Stimulated activated CD4-positive, alpha-beta T cell treated with anti-CD3 and anti-CD28 coated beads, TNF-alpha, amount 100 ng/mL, for 48 hours (primary cell): ENCODE measurements around the gene GOLGA8H.
"Not testable (repeated sequence)": the region's sequence is repeated elsewhere in the genome, so short reads cannot be mapped to it uniquely, and the experiment has no call there.

Experiments
- DNase-seq, 3 donors: peaks; one replicate each; pipeline ENCODE4 v3.0.0-alpha.2; 2020; ENCODE audit warnings: low read depth in 3 of 3

Gene GOLGA8H, protein sequence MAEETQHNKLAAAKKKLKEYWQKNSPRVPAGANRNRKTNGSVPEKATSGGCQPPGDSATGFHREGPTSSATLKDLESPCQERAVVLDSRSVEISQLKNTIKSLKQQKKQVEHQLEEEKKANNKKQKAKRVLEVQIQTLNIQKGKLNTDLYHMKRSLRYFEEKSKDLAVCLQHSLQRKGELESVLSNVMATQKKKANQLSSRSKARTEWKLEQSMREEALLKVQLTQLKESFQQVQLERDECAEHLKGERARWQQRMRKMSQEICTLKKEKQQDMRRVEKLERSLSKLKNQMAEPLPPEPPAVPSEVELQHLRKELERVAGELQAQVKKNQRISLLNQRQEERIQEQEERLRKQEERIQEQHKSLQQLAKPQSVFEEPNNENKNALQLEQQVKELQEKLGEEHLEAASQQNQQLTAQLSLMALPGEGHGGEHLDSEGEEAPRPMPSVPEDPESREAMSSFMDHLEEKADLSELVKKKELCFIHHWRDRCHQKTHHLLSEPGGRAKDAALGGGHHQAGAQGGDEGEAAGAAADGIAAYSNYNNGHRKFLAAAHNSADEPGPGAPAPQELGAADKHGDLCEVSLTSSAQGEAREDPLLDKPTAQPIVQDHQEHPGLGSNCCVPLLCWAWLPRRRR

GRCh38 chr15:30603796-30604195, at the start of gene GOLGA8H:
Gene GOLGA8H (plus strand): TSS chr15:30604028. CDS start chr15:30604126, 98 bp downstream.
- not testable (repeated sequence) for DNase-seq

GRCh38 chr15:30566949-30567348, 36.9 kb upstream of the GOLGA8H start:
- DNase-seq: not testable (repeated sequence)

DNA sequence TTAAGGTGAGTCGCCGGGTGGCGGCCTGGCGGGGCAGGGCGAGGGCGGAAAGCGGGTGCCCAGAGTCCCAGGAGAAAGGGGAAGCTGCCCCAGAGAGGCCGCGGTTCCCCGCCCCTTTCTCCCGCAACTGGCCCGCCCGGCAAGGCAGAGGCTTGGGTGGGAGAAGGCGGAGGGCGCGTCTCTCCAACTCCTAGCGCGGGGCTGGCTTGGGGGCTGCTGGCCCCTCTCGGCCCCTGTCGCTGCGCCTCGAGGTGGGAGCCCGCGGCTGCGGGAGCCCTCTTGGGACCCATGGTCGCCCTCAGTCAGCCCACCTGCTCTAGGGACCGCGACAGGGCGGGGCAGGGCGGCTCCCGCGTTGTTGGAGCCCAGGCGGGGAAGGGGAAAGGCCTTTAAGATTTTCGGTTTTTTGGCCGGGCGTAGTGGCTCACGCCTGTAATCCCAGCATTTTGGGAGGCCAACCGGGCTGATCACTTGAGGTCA, 30.8 kb upstream of the GOLGA8H start:
- not testable (repeated sequence) for DNase-seq

DNA sequence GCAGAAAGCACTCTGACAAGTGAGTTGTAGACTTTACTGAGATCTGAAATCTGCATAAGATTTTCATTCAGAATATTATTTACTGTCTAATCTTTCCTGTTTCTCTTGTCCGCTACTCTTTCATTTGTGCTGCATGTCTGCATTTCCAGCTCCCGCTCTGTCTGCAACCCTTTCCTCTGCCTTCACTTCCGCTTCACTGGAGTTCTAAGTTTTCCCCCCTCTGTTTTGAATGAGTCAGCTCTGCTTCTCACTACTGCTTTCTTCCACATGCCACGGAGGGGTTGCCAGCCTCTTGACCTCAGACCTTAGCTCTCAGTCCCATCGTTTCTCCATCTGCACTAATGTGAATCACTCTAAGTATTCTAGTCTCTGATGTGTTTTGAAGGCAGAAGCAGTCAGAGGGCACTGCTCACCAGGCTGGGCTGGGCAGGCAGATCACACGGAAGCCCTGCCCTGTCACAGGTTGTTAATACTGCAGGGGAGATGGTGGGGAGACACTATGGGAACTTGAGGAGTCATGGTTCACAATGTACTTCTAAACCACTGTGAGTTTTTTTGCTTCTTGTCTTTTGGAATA, 24.3 kb upstream of the GOLGA8H start:
- DNase-seq: not testable (repeated sequence)

GRCh38 chr15:30580716-30581115, 23.1 kb upstream of the GOLGA8H start:
- DNase-seq: not testable (repeated sequence)

- not testable (repeated sequence) for DNase-seq
Measured at GRCh38 chr15:30598953-30599352, 4.9 kb upstream of the GOLGA8H start.

GRCh38 chr15:30612271-30612670, 8.4 kb downstream of the GOLGA8H start:
- not testable (repeated sequence) for DNase-seq

GRCh38 chr15:30621342-30621741, 17.5 kb downstream of the GOLGA8H start:
- DNase-seq: not testable (repeated sequence)

GRCh38 chr15:30625436-30626193, 21.8 kb downstream of the GOLGA8H start, which contains the start of gene ARHGAP11B:
Gene ARHGAP11B (plus strand): TSS chr15:30626128.
- peak; percentile 88 to 95 (median 94) for DNase-seq

GRCh38 chr15:30626194-30626565, 22.4 kb downstream of the GOLGA8H start:
- not testable (repeated sequence) for DNase-seq

- not testable (repeated sequence) for DNase-seq
Measured at GRCh38 chr15:30626632-30627031, 22.8 kb downstream of the GOLGA8H start.

- no peak for DNase-seq
Measured at GRCh38 chr15:30650012-30650929, 46.4 kb downstream of the GOLGA8H start.

- not testable (repeated sequence) for DNase-seq
Measured at GRCh38 chr15:30661154-30661553, 57.3 kb downstream of the GOLGA8H start.
